ENCODE data around the gene DNAH10.

Gene DNAH10

GRCh38 chr12:123849517-123849916, 87.4 kb downstream of the DNAH10 start:
- Histone ChIP-seq H3K9ac (ENCODE audit: low read depth, low read length) (no peak overlapping the region), H3K9me3 (ENCODE audit: control insufficient read depth, insufficient read depth, low read length) (no peaks in the 10 kb centered on the region), H3K4me1 (ENCODE audit: insufficient read depth, low read length) (no peaks in the 10 kb centered on the region), H3K36me3 (ENCODE audit: insufficient read depth, low read length) (no peaks in the 10 kb centered on the region)

- Histone ChIP-seq H3K36me3 (ENCODE audit: insufficient read depth, low read length) (no peaks in the 10 kb centered on the region), H3K4me1 (ENCODE audit: insufficient read depth, low read length) (no peaks in the 10 kb centered on the region), H3K9ac (ENCODE audit: low read depth, low read length) (no peak overlapping the region), H3K9me3 (ENCODE audit: control insufficient read depth, insufficient read depth, low read length) (no peaks in the 10 kb centered on the region)
Measured at GRCh38 chr12:123850246-123851134, 88.4 kb downstream of the DNAH10 start.

GRCh38 chr12:123853396-123854070, 91.4 kb downstream of the DNAH10 start:
- no peaks in the 10 kb centered on the region for H3K4me1 ChIP-seq (ENCODE audit: insufficient read depth, low read length)
- H3K9ac ChIP-seq (ENCODE audit: low read depth, low read length), result no peak overlapping the region
- H3K36me3 ChIP-seq (ENCODE audit: insufficient read depth, low read length), result no peaks in the 10 kb centered on the region
- H3K9me3 ChIP-seq (ENCODE audit: control insufficient read depth, insufficient read depth, low read length), result no peaks in the 10 kb centered on the region

GRCh38 chr12:123854232-123854631, 92.1 kb downstream of the DNAH10 start:
- no peak overlapping the region for H3K9ac ChIP-seq (ENCODE audit: low read depth, low read length)
- no peaks in the 10 kb centered on the region for H3K9me3 ChIP-seq (ENCODE audit: control insufficient read depth, insufficient read depth, low read length)
- no peaks in the 10 kb centered on the region for H3K36me3 ChIP-seq (ENCODE audit: insufficient read depth, low read length)

GRCh38 chr12:123854918-123855317, 92.8 kb downstream of the DNAH10 start:
- Histone ChIP-seq H3K36me3 (ENCODE audit: insufficient read depth, low read length) (no peaks in the 10 kb centered on the region), H3K9ac (ENCODE audit: low read depth, low read length) (no peak overlapping the region), H3K4me1 (ENCODE audit: insufficient read depth, low read length) (no peaks in the 10 kb centered on the region), H3K9me3 (ENCODE audit: control insufficient read depth, insufficient read depth, low read length) (no peaks in the 10 kb centered on the region)

More at GRCh38 chr12:123854232-123854631, 92.1 kb downstream of the DNAH10 start:
- no peaks in the 10 kb centered on the region for H3K4me1 ChIP-seq (ENCODE audit: insufficient read depth, low read length)

- Histone ChIP-seq H3K36me3 (ENCODE audit: insufficient read depth, low read length) (no peaks in the 10 kb centered on the region), H3K9me3 (ENCODE audit: control insufficient read depth, insufficient read depth, low read length) (no peaks in the 10 kb centered on the region), H3K4me1 (ENCODE audit: insufficient read depth, low read length) (no peaks in the 10 kb centered on the region), H3K9ac (ENCODE audit: low read depth, low read length) (no peak overlapping the region)
Measured at GRCh38 chr12:123856681-123857080, 94.6 kb downstream of the DNAH10 start.

GRCh38 chr12:123858176-123858575, 96.1 kb downstream of the DNAH10 start:
- no peaks in the 10 kb centered on the region for H3K36me3 ChIP-seq (ENCODE audit: insufficient read depth, low read length)
- no peaks in the 10 kb centered on the region for H3K9me3 ChIP-seq (ENCODE audit: control insufficient read depth, insufficient read depth, low read length)
- no peak overlapping the region for H3K9ac ChIP-seq (ENCODE audit: low read depth, low read length)
- H3K4me1 ChIP-seq (ENCODE audit: insufficient read depth, low read length), result no peaks in the 10 kb centered on the region

GRCh38 chr12:123859035-123859434, 96.9 kb downstream of the DNAH10 start:
- H3K4me1 ChIP-seq (ENCODE audit: insufficient read depth, low read length), result no peaks in the 10 kb centered on the region
- H3K9me3 ChIP-seq (ENCODE audit: control insufficient read depth, insufficient read depth, low read length), result no peaks in the 10 kb centered on the region

GRCh38 chr12:123860377-123860776, 98.3 kb downstream of the DNAH10 start:
- no peak overlapping the region for H3K9ac ChIP-seq (ENCODE audit: low read depth, low read length)
- H3K9me3 ChIP-seq (ENCODE audit: control insufficient read depth, insufficient read depth, low read length), result no peaks in the 10 kb centered on the region
- H3K4me1 ChIP-seq (ENCODE audit: insufficient read depth, low read length), result no peaks in the 10 kb centered on the region
- H3K36me3 ChIP-seq (ENCODE audit: insufficient read depth, low read length), result no peaks in the 10 kb centered on the region

More at GRCh38 chr12:123859035-123859434, 96.9 kb downstream of the DNAH10 start:
- no peak overlapping the region for H3K9ac ChIP-seq (ENCODE audit: low read depth, low read length)
- H3K36me3 ChIP-seq (ENCODE audit: insufficient read depth, low read length), result no peaks in the 10 kb centered on the region

- H3K4me1 ChIP-seq (ENCODE audit: insufficient read depth, low read length), result no peaks in the 10 kb centered on the region
- H3K36me3 ChIP-seq (ENCODE audit: insufficient read depth, low read length), result no peaks in the 10 kb centered on the region
- H3K9me3 ChIP-seq (ENCODE audit: control insufficient read depth, insufficient read depth, low read length), result no peaks in the 10 kb centered on the region
- H3K9ac ChIP-seq (ENCODE audit: low read depth, low read length), result no peak overlapping the region
Measured at GRCh38 chr12:123861392-123861791, 99.3 kb downstream of the DNAH10 start.

- no peak overlapping the region for H3K9ac ChIP-seq (ENCODE audit: low read depth, low read length)
- H3K36me3 ChIP-seq (ENCODE audit: insufficient read depth, low read length), result no peaks in the 10 kb centered on the region
- H3K4me1 ChIP-seq (ENCODE audit: insufficient read depth, low read length), result no peaks in the 10 kb centered on the region
- H3K9me3 ChIP-seq (ENCODE audit: control insufficient read depth, insufficient read depth, low read length), result no peaks in the 10 kb centered on the region
Measured at GRCh38 chr12:123867141-123867540, 105.0 kb downstream of the DNAH10 start.

GRCh38 chr12:123868791-123869190, 106.7 kb downstream of the DNAH10 start:
- no peaks in the 10 kb centered on the region for H3K9me3 ChIP-seq (ENCODE audit: control insufficient read depth, insufficient read depth, low read length)

GRCh38 chr12:123873793-123874192, 111.7 kb downstream of the DNAH10 start:
- Histone ChIP-seq H3K9me3 (ENCODE audit: control insufficient read depth, insufficient read depth, low read length) (no peaks in the 10 kb centered on the region; the same call in 1 of the 2 replicates), H3K4me1 (ENCODE audit: insufficient read depth, low read length) (no peaks in the 10 kb centered on the region), H3K9ac (ENCODE audit: low read depth, low read length) (no peak overlapping the region), H3K36me3 (ENCODE audit: insufficient read depth, low read length) (no peaks in the 10 kb centered on the region)

More at GRCh38 chr12:123868791-123869190, 106.7 kb downstream of the DNAH10 start:
- Histone ChIP-seq H3K4me1 (ENCODE audit: insufficient read depth, low read length) (no peaks in the 10 kb centered on the region), H3K9ac (ENCODE audit: low read depth, low read length) (no peak overlapping the region), H3K36me3 (ENCODE audit: insufficient read depth, low read length) (no peaks in the 10 kb centered on the region)

- Histone ChIP-seq H3K36me3 (ENCODE audit: insufficient read depth, low read length) (no peaks in the 10 kb centered on the region), H3K9me3 (ENCODE audit: control insufficient read depth, insufficient read depth, low read length) (no peaks in the 10 kb centered on the region; the same call in 1 of the 2 replicates), H3K4me1 (ENCODE audit: insufficient read depth, low read length) (no peaks in the 10 kb centered on the region), H3K9ac (ENCODE audit: low read depth, low read length) (no peak overlapping the region)
Measured at GRCh38 chr12:123877968-123878367, 115.9 kb downstream of the DNAH10 start.

GRCh38 chr12:123879101-123879500, 117.0 kb downstream of the DNAH10 start:
- Histone ChIP-seq H3K9me3 (ENCODE audit: control insufficient read depth, insufficient read depth, low read length) (no peaks in the 10 kb centered on the region; the same call in 1 of the 2 replicates), H3K9ac (ENCODE audit: low read depth, low read length) (no peak overlapping the region), H3K36me3 (ENCODE audit: insufficient read depth, low read length) (no peaks in the 10 kb centered on the region), H3K4me1 (ENCODE audit: insufficient read depth, low read length) (no peaks in the 10 kb centered on the region)

Data from ES-I3 (cell line).